ENCODE data around the gene ARHGEF37.
"Not testable (repeated sequence)": the region's sequence is repeated elsewhere in the genome, so short reads cannot be mapped to it uniquely, and the experiment has no call there.

The ARHGEF37 gene

DNA sequence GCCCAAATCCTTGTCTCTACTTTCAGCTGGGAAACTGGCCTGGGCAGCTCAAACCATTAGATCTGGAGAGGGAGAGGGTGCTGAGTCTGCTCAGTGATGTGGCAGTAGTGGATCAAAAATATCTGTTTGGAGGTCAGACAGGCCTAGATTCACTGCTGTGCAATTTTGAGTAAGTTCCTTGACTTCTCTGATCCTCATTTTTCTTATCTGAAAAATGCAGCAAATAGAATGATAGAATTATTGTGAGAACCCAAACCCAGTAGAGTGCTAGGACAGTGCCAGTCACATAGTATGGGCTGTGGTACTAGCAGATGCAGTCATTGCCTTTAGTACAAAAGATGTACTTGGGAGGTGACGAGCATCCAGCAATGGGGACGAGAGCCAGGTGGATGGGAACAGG lies 50.2 kb downstream of the ARHGEF37 start:
- DNase-seq = no peak

GRCh38 chr5:149632311-149633251 lies 51.3 kb downstream of the ARHGEF37 start:
- DNase-seq = no peak

DNA sequence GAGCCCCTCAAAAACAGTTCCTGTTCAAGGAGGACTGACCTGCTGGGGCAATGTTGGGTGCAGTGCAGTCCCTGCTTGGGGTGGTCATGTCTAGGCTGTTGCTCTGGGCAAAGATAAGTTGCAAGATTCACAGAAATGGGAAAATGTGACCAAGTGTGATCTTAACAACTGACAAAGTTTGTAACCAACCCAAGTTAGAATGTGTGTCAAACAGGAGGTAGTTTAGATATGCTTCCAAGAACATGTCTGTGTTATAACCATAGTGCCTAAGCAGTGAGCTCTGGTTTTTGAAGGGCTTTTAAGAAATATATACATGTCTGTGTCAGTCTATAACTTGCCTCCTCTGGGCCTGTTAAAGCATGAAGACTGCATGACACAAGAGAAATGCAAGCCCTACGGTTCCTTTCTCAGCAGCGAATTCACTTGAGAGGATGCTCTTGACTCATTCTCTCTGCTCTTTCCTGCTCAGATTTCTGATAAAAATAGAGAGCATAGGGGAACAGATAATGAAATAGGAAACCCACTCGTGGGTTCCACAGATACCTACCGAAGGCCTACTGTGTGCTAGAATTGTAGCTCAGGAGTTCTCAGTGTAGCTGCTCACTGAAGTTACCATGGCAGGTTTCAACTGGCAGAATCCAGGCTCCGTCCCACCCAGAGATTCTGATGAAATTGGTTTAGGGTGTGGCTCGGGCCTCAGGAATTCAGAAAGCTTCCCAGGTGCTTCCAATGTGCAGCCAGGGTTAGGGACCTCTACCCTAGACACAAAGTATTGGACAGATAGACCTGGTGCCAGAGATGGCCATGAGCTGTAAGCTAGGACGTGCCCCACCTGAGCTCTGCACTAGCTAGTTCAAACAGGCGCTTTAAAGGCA lies 52.4 kb downstream of the ARHGEF37 start:
- DNase-seq = no peak

GRCh38 chr5:149635394-149635793 lies 54.1 kb downstream of the ARHGEF37 start:
- DNase-seq = no peak

DNA sequence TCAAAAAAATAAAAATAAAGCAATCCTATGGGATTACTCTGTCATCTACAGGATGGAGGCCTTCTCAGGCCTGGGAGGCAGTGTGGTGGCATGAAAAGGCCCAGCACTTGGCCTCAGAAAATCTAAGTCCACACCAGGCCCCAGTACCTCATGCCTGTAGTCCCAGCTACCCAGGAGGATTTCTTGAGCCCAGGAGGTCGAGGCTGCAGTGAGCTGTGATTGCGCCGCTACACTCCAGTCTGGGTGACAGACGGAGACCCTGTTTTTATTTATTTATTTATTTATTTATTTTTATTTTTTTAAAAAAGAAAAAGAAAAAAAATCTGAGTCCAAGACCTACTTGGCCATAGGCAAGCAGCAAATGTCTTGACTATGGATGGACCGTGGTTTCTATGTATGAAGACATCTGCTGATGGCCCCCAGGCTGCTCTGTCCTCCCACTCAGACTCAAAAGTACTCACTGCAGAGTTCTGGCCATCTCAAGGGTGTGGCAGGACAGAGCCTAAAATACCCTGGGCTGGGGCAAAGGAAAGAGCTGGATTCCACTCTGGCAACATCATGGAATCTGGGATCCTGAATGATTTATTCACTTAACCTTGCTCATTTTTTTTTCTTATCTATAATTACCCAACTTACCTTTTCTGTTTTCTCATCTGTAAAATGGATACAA lies 55.0 kb downstream of the ARHGEF37 start:
- DNase-seq = no peak

DNA sequence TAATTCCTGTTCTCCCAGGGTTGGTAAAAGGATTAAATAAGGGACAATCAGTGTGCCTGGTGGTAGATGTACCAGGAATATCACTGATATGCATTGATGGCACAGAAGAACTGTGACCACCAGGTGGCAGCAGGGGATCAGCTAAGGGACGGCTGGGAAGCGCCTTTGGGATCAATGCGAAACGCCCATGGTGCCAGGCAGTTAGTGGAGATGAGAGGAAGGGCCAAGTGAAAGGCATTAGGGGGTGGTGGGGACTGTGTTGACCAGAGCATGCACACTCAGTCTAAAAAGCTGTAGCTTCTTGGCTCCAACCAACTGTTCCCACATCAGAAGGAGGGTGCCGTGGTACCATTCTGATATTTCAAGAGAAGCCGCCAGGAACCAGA lies 55.6 kb downstream of the ARHGEF37 start:
- DNase-seq = no peak

- DNase-seq = no peak
Observed at GRCh38 chr5:149638136-149638535, 56.8 kb downstream of the ARHGEF37 start.

- DNase-seq = no peak
Observed at GRCh38 chr5:149638546-149639241, 57.4 kb downstream of the ARHGEF37 start.

DNA sequence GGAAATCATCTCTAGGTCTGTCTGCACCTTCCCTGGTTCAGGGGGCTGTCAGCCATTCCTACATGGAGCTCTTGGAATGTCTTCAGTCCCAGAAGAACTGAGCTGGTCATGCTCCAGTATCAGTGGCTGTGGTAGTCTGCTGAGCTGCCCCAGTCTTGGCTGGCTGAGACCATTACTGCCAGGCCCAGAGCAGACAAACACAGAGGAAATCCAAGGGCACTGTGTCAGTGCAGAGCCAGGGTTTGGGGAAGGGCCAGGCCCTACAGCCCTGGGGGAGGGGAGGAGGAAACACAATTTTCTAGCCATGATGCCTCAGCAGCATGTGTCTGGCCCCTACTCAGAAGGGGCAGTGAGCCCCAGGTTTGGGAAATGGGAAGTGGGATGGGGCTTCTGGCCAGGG lies 58.4 kb downstream of the ARHGEF37 start:
- no peak for DNase-seq

DNA sequence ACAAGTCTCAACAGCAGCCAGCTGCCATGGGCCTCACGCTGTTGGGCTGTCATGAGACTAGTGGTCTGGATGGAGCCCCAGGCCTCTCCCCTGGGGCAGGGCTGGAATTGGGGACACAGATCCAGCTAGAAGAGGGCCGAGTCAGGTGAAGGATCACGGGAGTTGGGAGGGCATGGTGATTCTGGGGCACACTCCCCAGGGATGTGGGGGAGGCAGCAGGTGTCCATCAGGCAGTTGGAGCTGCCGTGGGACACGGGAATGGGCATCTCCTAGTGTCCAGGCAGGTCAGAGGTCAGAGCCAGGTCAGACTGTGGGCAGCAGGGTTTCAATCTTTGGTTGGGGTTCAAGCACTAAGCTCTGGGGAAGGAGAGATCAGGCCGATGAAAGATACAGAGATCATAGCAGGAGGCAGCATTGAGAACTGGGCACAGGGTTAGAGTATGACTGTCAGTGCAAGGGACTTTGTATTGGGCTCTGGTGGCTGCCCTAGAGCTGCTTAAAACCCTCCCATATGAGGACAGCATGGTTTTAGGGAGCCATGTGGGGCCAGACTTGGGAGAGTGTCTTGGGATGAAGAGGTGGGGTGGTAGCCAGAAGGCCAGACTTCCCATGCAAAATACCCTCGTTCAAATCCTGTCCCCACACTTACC lies 59.2 kb downstream of the ARHGEF37 start:
- no peak for DNase-seq

DNA sequence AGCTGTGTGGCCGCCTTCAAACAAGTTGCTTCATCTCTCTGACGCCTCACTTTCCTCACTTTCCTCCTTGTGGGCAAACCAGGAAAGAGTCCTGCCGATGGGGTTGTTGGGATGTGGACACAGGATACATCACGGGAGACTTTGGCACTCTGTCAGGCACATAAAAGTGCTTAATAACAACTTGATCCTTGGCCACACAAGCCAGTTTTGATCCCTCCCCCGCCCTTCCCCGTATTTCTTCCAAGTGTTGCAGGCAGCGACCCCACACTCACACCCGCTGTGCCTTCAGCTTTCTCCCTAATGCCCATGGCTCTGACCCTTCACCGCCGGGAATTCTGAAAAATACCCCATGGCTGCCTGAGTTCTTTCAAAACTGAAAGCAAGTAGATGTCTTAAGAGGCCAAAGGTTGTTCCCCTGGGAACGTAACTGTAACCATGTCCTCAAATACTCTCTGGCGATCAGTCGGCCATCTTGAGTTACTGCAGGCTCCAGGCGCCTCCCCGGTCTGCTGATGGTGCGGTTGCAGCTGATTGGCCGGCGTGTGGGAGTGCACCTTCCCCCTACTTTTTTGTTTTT lies 59.8 kb downstream of the ARHGEF37 start:
- no peak for DNase-seq

DNA sequence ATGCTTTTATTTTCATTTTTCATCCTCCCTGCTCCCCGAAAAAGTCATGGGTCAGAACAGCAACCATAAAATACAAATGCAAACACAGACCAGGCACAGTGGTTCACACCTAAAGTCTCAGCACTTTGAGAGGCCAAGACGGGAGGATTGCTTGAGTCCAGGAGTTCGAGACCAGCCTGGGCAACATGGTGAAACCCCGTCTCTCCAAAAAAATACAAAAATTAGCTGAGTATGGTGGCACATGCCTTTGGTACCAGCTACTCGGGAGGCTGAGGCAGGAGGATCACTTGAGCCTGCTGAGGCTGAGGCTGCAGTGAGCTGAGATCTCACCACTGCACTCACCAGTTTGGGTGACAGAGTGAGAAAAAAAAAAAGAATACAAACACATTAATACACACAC lies 60.3 kb downstream of the ARHGEF37 start:
- no peak for DNase-seq

- DNase-seq = no peak
Observed at GRCh38 chr5:149643781-149644180, 62.5 kb downstream of the ARHGEF37 start.

DNA sequence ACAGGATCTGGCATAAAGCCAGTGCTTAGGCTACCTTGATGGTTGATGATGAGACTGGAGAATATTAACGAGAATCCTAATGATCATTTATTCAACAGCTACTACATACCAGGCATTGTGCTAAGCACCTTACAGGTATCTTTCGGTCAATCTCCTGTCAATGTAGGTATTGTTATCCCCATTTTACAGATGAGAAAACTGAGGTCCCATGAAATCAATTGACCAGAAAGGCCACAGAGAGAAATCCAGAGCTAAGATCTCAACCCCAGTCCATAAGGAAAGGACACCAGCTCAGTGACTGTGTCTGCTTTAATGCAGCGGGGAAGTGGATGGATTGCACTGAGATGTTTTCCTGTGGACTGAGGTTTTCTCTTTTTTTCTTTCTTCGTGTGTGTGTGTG lies 63.3 kb downstream of the ARHGEF37 start:
- no peak for DNase-seq

DNA sequence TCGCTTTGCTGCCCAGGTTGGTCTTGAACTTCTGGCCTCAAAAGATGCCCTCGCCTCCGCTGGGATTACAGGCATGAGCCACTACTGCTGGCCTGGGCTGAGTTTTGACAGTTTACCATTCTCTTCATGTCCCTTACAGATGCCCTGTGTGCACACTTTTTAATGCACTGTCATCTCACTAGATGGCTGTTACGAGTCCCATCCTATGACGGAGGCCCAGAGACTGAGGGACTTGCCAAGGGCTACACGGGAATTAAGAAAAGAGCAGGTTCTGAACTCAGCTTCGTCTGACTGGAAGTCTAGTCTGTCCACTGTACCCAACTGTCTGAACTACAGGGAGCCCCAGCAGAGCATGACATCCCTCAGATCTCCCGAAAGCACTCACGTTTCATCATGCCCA lies 63.9 kb downstream of the ARHGEF37 start:
- DNase-seq = no peak

DNA sequence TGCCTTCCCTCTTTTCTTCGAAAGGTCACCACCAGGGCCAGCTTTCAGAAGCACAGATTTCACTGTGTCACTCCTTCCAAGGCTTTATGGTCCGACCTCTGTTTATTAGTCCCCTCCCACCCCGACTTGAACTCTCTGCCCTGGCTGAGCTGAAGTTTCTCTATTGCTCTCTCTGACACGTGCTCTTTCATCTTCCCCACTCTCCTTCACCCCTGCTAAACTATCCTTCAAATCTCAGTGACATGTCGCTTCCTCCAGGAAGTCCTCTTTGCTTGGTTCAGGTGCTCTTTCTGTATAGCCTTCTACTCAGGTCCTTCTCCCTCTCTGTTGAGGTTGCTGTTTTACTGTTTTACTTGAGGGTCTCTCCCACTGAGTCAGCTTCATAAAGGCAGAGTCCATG lies 64.4 kb downstream of the ARHGEF37 start:
- no peak for DNase-seq

DNA sequence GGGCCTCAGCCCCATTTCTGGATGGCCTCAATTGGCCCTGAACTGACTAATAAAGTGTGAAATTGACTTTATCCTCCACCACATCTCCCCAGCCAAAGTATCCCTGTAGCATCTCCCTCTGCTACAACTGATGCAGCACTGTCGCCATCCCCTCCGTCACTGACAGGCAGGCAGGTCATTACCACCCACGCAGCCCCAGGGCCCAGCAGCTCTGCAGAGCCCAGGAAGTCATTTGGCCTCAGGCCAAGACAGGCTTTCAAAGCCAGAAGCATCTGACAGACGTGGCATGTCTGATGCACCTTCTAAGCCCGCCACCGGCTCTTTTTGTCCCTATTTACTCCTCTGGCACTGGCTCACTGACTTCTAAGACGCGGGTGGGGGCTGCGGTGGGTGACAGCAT lies 65.3 kb downstream of the ARHGEF37 start:
- DNase-seq = no peak

DNA sequence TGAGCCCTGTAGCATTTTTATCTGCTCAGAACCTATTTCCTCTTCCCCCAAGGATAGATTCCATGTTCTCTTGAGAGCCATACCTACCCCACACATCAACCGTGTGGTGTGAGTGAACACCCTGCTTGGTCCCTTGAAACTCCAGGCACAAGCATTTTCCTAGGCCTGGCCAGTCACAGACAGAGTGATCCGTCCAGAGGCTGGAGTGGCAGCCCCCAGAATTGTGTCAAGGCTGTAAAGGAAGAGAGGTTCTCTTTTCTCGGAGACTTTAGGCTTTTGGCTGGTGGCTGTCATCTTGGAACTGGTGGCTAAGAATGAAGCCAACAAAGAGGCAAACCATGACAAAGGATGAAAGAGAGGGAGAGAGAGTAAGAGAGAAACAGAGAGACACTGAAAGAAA lies 66.0 kb downstream of the ARHGEF37 start:
- DNase-seq = no peak

GRCh38 chr5:149648464-149649393 lies 67.4 kb downstream of the ARHGEF37 start:
- not testable (repeated sequence) for DNase-seq

DNA sequence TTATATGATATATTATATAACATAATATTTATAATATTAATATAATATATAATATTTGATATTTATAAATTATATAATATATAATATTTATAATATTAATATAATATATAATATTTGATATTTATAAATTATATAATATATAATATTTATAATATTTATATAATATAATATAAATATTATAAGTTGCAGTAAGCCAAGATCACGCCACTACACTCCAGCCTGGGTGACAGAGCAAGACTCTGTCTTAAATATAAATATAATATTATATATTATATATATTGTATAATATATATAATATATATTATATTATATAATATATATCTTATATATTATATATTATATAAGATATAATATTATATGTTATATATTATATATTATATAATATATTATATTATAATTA lies 68.4 kb downstream of the ARHGEF37 start:
- not testable (repeated sequence) for DNase-seq

- no peak for DNase-seq
Observed at GRCh38 chr5:149651686-149652085, 70.4 kb downstream of the ARHGEF37 start.
